HK-2 (cell line): ENCODE data around the gene LPCAT3.
A peak's percentile ranks its signal among the peaks of the same experiment; 100 is the strongest.

Source experiments
- DNase-seq: peaks from one replicate; pipeline ENCODE4 v3.0.0-alpha.2; 2018; ENCODE audit not compliant: unreplicated experiment

The LPCAT3 gene

GRCh38 chr12:6937481-6938352, 80.6 kb downstream of the LPCAT3 start:
- DNase-seq = peak; percentile 44

- no peak for DNase-seq
Measured at GRCh38 chr12:6936636-6937480, 81.4 kb downstream of the LPCAT3 start.

- DNase-seq = no peak
Measured at GRCh38 chr12:6936194-6936635, 82.1 kb downstream of the LPCAT3 start.

GRCh38 chr12:6935371-6936193, 82.7 kb downstream of the LPCAT3 start:
- no peak for DNase-seq

GRCh38 chr12:6934110-6934509, 84.2 kb downstream of the LPCAT3 start:
- DNase-seq = no peak

- DNase-seq = no peak
Measured at GRCh38 chr12:6932766-6933165, 85.5 kb downstream of the LPCAT3 start.

GRCh38 chr12:6929466-6930452, 88.5 kb downstream of the LPCAT3 start:
- DNase-seq = no peak

GRCh38 chr12:6928703-6929407, 89.4 kb downstream of the LPCAT3 start:
- DNase-seq = no peak

- no peak for DNase-seq
Measured at GRCh38 chr12:6928022-6928702, 90.1 kb downstream of the LPCAT3 start.

GRCh38 chr12:6927379-6928021, 90.8 kb downstream of the LPCAT3 start, which contains the start of gene ATN1:
TSS of gene ATN1 (plus strand) at chr12:6927959. CDS start at chr12:6934002, 6,043 bp downstream.
- DNase-seq = peak; percentile 81
